CD8-positive, alpha-beta memory T cell (primary cell): Measurements from ENCODE around the gene ANO10. TPM values are rescaled to one million over a fixed set of nuclear protein-coding genes. Genes with fewer than 3 reads are reported as not detected.
A peak's percentile ranks its signal among the peaks of the same experiment; 100 is the strongest.

ENCODE experiments used
- CTCF ChIA-PET: fragments of 350-600 bp; sonication (Branson Sonifier 250); formaldehyde crosslinking; loops from one replicate; lab custom pipeline; 2021; ENCODE audit warnings: antibody characterized with exemption; lab: Charles Lee
- POLR2A ChIA-PET: fragments of 350-600 bp; sonication (Branson Sonifier 250); formaldehyde crosslinking; loops from one replicate; lab custom pipeline; 2021; ENCODE audit warnings: antibody characterized with exemption; lab: Charles Lee
- DNase-seq, 5 donors: peaks; one replicate each; pipeline versions ENCODE4 v3.0.0 to v3.0.0-alpha.2; 2020 to 2022; ENCODE audit warnings: mixed read lengths in 1 of 5
- H3K27ac ChIP-seq: one replicate; pipeline ENCODE4 v1.7.0; 2013; ENCODE audit warnings: low read depth, mild to moderate bottlenecking, low read length, moderate library complexity
- H3K27me3 ChIP-seq: 2 replicates; pipeline ENCODE4 v1.7.0; 2013; ENCODE audit warnings: low read length, mild to moderate bottlenecking; ENCODE audit not compliant: insufficient read depth, poor library complexity, severe bottlenecking
- H3K36me3 ChIP-seq: 2 replicates; pipeline ENCODE4 v1.7.0; 2013; ENCODE audit warnings: mild to moderate bottlenecking, low read length, moderate library complexity; ENCODE audit not compliant: insufficient read depth
- H3K4me1 ChIP-seq: 2 replicates; pipeline ENCODE4 v1.7.0; 2013; ENCODE audit warnings: mild to moderate bottlenecking, low read length, moderate library complexity; ENCODE audit not compliant: insufficient read depth
- H3K4me3 ChIP-seq: 2 replicates; pipeline ENCODE4 v1.7.0; 2013; ENCODE audit warnings: mild to moderate bottlenecking, low read length
- H3K9me3 ChIP-seq: 2 replicates; pipeline ENCODE4 v1.7.0; 2013; ENCODE audit warnings: mild to moderate bottlenecking, low read length
- H3K27ac Mint-ChIP-seq, 8 donors: one replicate each; pipeline ENCODE4 v1.8.0; 2020 to 2021; ENCODE audit warnings: mixed read lengths in 8 of 8, mild to moderate bottlenecking in 6 of 8, inconsistent platforms in 3 of 8, moderate library complexity in 3 of 8
- H3K27me3 Mint-ChIP-seq, 2 donors: one replicate each; pipeline ENCODE4 v1.8.0; 2020 to 2021; ENCODE audit warnings: mixed read lengths in 2 of 2, mild to moderate bottlenecking in 1 of 2, moderate library complexity in 1 of 2
- H3K36me3 Mint-ChIP-seq, 3 donors: one replicate each; pipeline ENCODE4 v1.8.0; 2020 to 2021; ENCODE audit warnings: mixed read lengths in 3 of 3, inconsistent platforms in 1 of 3, mild to moderate bottlenecking in 1 of 3
- H3K4me1 Mint-ChIP-seq, 3 donors: one replicate each; pipeline ENCODE4 v1.8.0; 2020 to 2021; ENCODE audit warnings: mixed read lengths in 3 of 3, inconsistent platforms in 1 of 3, mild to moderate bottlenecking in 1 of 3
- H3K4me3 Mint-ChIP-seq, 7 donors: one replicate each; pipeline ENCODE4 v1.8.0; 2020 to 2021; ENCODE audit warnings: mixed read lengths in 7 of 7, mild to moderate bottlenecking in 6 of 7, moderate library complexity in 4 of 7, inconsistent platforms in 2 of 7
- H3K9me3 Mint-ChIP-seq, 5 donors: one replicate each; pipeline ENCODE4 v1.8.0; 2020 to 2022; ENCODE audit warnings: mixed read lengths in 5 of 5, mild to moderate bottlenecking in 3 of 5, moderate library complexity in 2 of 5, inconsistent platforms in 1 of 5
- polyA plus RNA-seq: library from polyadenylated mRNA; unstranded; fragments of 300-500 nt; fragmentation: Illumina TruSeq; gene quantifications from one replicate; pipeline ENCODE4 v1.2.3, GENCODE V29; 2021
- total RNA-seq, 2 experiments: library from RNA; stranded (reverse); gene quantifications; one replicate each; pipeline ENCODE4 v1.2.3, GENCODE V29; 2021

Gene ANO10
- total and polyA plus RNA-seq, 3 experiments from 2014 or later: 8.1 to 12.3 (median 9.1) TPM

- CTCF ChIA-PET: no interaction called here
- DNase-seq: no peak
- Histone ChIP-seq H3K4me3 (no peak overlapping the region), H3K4me1 (no peaks in the 10 kb centered on the region), H3K36me3 (no peaks in the 10 kb centered on the region), H3K27me3 (no peaks in the 10 kb centered on the region), H3K27ac (no peak overlapping the region), H3K9me3 (no peaks in the 10 kb centered on the region)
- Mint-ChIP-seq H3K9me3 (no peaks in the 10 kb centered on the region), H3K4me1 (peaks cover 0 to 5% (median 0%) of the 10 kb centered on the region in 3 donors), H3K27me3 (peaks cover 9 to 16% of the 10 kb centered on the region in 2 donors), H3K36me3 (peaks cover 0 to 4% (median 0%) of the 10 kb centered on the region in 3 donors), H3K4me3 (no peak overlapping the region), H3K27ac (no peak overlapping the region)
- POLR2A ChIA-PET: no interaction called here
Measured at GRCh38 chr3:43637702-43638101, 15.9 kb upstream of the ANO10 start.

GRCh38 chr3:43632986-43633385, 11.2 kb upstream of the ANO10 start:
- ChIA-PET CTCF (no interaction called here), POLR2A (no interaction called here)
- no peak overlapping the region for H3K4me3 ChIP-seq
- no peaks in the 10 kb centered on the region for H3K36me3 ChIP-seq
- Mint-ChIP-seq H3K4me3 (no peak overlapping the region), H3K27ac (no peak overlapping the region), H3K4me1 (no peaks in the 10 kb centered on the region), H3K27me3 (peaks cover 11 to 24% of the 10 kb centered on the region in 2 donors), H3K36me3 (peaks cover 0 to 4% (median 0%) of the 10 kb centered on the region in 3 donors), H3K9me3 (peaks cover 0 to 4% (median 0%) of the 10 kb centered on the region in 5 donors)
- H3K9me3 ChIP-seq: no peaks in the 10 kb centered on the region
- no peak for DNase-seq
- H3K4me1 ChIP-seq: no peaks in the 10 kb centered on the region
- no peak overlapping the region for H3K27ac ChIP-seq
- no peaks in the 10 kb centered on the region for H3K27me3 ChIP-seq

GRCh38 chr3:43632269-43632733, 10.5 kb upstream of the ANO10 start:
- H3K4me1 ChIP-seq: no peaks in the 10 kb centered on the region
- Mint-ChIP-seq H3K4me1 (peaks cover 0 to 5% (median 0%) of the 10 kb centered on the region in 3 donors), H3K27ac (no peak overlapping the region), H3K36me3 (peaks cover 0 to 4% (median 0%) of the 10 kb centered on the region in 3 donors), H3K4me3 (no peak overlapping the region), H3K27me3 (peaks cover 9 to 24% of the 10 kb centered on the region in 2 donors), H3K9me3 (peaks cover 0 to 4% (median 0%) of the 10 kb centered on the region in 5 donors)
- DNase-seq: no peak
- POLR2A ChIA-PET: no interaction called here
- no peak overlapping the region for H3K27ac ChIP-seq
- no peak overlapping the region for H3K4me3 ChIP-seq
- no peaks in the 10 kb centered on the region for H3K27me3 ChIP-seq
- H3K9me3 ChIP-seq: no peaks in the 10 kb centered on the region
- CTCF ChIA-PET: no interaction called here
- no peaks in the 10 kb centered on the region for H3K36me3 ChIP-seq

DNA sequence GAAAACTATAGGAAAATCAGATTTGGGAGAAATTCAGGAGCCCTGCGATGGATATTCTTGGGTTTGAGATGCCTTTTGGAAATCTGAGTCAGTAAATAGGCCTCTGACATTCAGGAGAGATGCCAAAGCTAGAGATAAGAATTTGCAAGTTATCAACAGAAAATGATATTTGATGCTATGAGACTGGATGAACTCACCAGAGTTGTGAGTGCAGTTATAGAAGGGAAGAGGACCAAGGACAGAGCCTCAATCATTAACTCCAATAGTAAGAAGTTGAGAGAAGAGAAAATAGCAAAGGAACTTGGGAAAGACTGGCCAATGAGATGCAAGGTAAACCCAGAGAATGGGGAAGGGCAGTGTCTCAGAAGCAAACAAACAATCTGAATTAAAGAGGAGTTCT, 7.9 kb upstream of the ANO10 start:
- Mint-ChIP-seq H3K4me1 (peaks cover 0 to 11% (median 2%) of the 10 kb centered on the region in 3 donors), H3K27me3 (peaks cover 9 to 22% of the 10 kb centered on the region in 2 donors), H3K36me3 (no peaks in the 10 kb centered on the region), H3K9me3 (peaks cover 0 to 4% (median 0%) of the 10 kb centered on the region in 5 donors), H3K27ac (no peak overlapping the region), H3K4me3 (no peak overlapping the region)
- ChIA-PET POLR2A (no interaction called here), CTCF (no interaction called here)
- Histone ChIP-seq H3K36me3 (no peaks in the 10 kb centered on the region), H3K27ac (no peak overlapping the region), H3K4me1 (no peaks in the 10 kb centered on the region), H3K27me3 (no peaks in the 10 kb centered on the region), H3K4me3 (no peak overlapping the region), H3K9me3 (no peaks in the 10 kb centered on the region)
- no peak for DNase-seq

- no peak overlapping the region for H3K27ac Mint-ChIP-seq
- POLR2A ChIA-PET: no interaction called here
- CTCF ChIA-PET: no interaction called here
Measured at GRCh38 chr3:43629257-43629656, 7.4 kb upstream of the ANO10 start.

GRCh38 chr3:43627360-43627759, 5.5 kb upstream of the ANO10 start:
- peak overlapping the region in 1 of 7 donors; percentile 3 for H3K4me3 Mint-ChIP-seq
- no peaks in the 10 kb centered on the region for H3K36me3 Mint-ChIP-seq
- H3K4me3 ChIP-seq: no peak overlapping the region
- peaks cover 9 to 19% (median 9%) of the 10 kb centered on the region in 3 donors for H3K4me1 Mint-ChIP-seq
- H3K9me3 ChIP-seq: no peaks in the 10 kb centered on the region
- no peaks in the 10 kb centered on the region for H3K27me3 ChIP-seq
- H3K36me3 ChIP-seq: no peaks in the 10 kb centered on the region
- H3K9me3 Mint-ChIP-seq: peaks cover 0 to 4% (median 0%) of the 10 kb centered on the region in 5 donors
- peaks cover 5% of the 10 kb centered on the region for H3K4me1 ChIP-seq
- peaks cover 8 to 16% of the 10 kb centered on the region in 2 donors for H3K27me3 Mint-ChIP-seq
- no peak overlapping the region for H3K27ac Mint-ChIP-seq
- H3K27ac ChIP-seq: no peak overlapping the region
- no peak for DNase-seq
- POLR2A ChIA-PET: no interaction called here
- CTCF ChIA-PET: interaction anchor here (0.6 kb wide), 1 partner anchor 83 kb away, joined by 3 read pairs; no protein-coding TSS in a partner anchor

More at GRCh38 chr3:43629257-43629656, 7.4 kb upstream of the ANO10 start:
- H3K4me1 Mint-ChIP-seq: peaks cover 0 to 11% (median 2%) of the 10 kb centered on the region in 3 donors
- H3K4me3 ChIP-seq: no peak overlapping the region
- no peak overlapping the region for H3K27ac ChIP-seq
- no peak for DNase-seq
- H3K9me3 ChIP-seq: no peaks in the 10 kb centered on the region
- H3K4me3 Mint-ChIP-seq: no peak overlapping the region
- peaks cover 0 to 4% (median 0%) of the 10 kb centered on the region in 5 donors for H3K9me3 Mint-ChIP-seq
- H3K36me3 Mint-ChIP-seq: no peaks in the 10 kb centered on the region
- H3K4me1 ChIP-seq: no peaks in the 10 kb centered on the region
- peaks cover 9 to 18% of the 10 kb centered on the region in 2 donors for H3K27me3 Mint-ChIP-seq
- no peaks in the 10 kb centered on the region for H3K27me3 ChIP-seq
- no peaks in the 10 kb centered on the region for H3K36me3 ChIP-seq

DNA sequence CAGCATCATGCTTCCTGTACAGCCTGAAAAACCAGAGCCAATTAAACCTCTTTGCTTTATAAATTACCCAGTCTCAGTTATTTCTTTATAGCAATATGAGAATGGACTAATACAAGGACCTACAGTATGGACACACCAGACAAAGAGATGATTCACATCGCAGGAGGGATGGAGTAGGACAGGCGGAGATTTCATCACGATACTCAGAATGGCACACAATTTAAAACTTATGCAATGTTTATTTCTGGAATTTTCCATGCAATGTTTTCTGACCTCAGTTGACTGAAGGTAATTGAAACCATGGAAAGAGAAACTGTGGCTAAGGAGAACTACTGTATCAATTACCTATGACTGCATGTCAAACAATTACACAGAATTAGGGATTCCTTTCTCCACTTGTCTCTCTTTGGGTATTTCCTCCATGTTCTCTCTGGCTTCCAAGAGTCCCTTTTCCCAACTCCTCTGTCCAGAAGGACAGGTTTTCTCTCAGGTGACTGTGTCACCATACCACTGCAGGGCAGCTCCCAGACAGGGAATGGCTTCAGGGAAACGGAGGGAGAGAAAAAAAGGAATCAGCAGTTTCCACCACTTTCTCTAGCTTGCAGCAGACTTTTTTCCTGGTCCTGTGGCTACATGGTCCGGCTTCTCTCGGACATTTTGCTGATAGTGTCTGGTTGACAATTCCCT, 3.0 kb upstream of the ANO10 start:
- peaks cover 0 to 4% (median 0%) of the 10 kb centered on the region in 3 donors for H3K36me3 Mint-ChIP-seq
- no peak overlapping the region for H3K27ac Mint-ChIP-seq
- DNase-seq: no peak
- H3K4me1 Mint-ChIP-seq: peaks cover 13 to 36% (median 23%) of the 10 kb centered on the region in 3 donors
- no peak overlapping the region for H3K27ac ChIP-seq
- POLR2A ChIA-PET: no interaction called here
- CTCF ChIA-PET: no interaction called here
- no peaks in the 10 kb centered on the region for H3K36me3 ChIP-seq
- peaks cover 11% of the 10 kb centered on the region for H3K4me1 ChIP-seq
- H3K9me3 ChIP-seq: no peaks in the 10 kb centered on the region
- peaks cover 4 to 9% of the 10 kb centered on the region in 2 donors for H3K27me3 Mint-ChIP-seq
- H3K9me3 Mint-ChIP-seq: peaks cover 0 to 4% (median 0%) of the 10 kb centered on the region in 5 donors
- H3K4me3 Mint-ChIP-seq: peak overlapping the region in 2 of 7 donors; percentile 54 to 96
- H3K4me3 ChIP-seq: no peak overlapping the region
- H3K27me3 ChIP-seq: no peaks in the 10 kb centered on the region
